BJ (cell line): ENCODE results near the gene ARHGAP23. TPM values are rescaled to one million over a fixed set of nuclear protein-coding genes. Genes with fewer than 3 reads are reported as not detected.
"Not testable (repeated sequence)": the region's sequence is repeated elsewhere in the genome, so short reads cannot be mapped to it uniquely, and the experiment has no call there.

Source experiments
- CTCF ChIA-PET: fragments of 350-600 bp; formaldehyde crosslinking; extraction: SDS; loops from one replicate; lab custom pipeline; 2021; ENCODE audit warnings: antibody characterized with exemption, inconsistent platforms; lab: Yijun Ruan, JAX
- POLR2A ChIA-PET: fragments of 300-600 bp; sonication (Branson Sonifier 250); formaldehyde crosslinking; extraction: SDS; loops from one replicate; lab custom pipeline; 2021; ENCODE audit warnings: antibody characterized with exemption; lab: Charles Lee
- DNase-seq: peaks from one replicate; pipeline ENCODE4 v3.0.0-alpha.2; 2011; ENCODE audit warnings: low read depth
- H3K27me3 ChIP-seq: 2 replicates; pipeline ENCODE4 v1.6.0; 2011; ENCODE audit warnings: low read length; ENCODE audit not compliant: control insufficient read depth, insufficient read depth
- H3K36me3 ChIP-seq: 2 replicates; pipeline ENCODE4 v1.5.1; 2011; ENCODE audit warnings: low read length; ENCODE audit not compliant: control insufficient read depth, insufficient read depth
- H3K4me3 ChIP-seq: 2 replicates; pipeline ENCODE4 v1.5.1; 2011; ENCODE audit warnings: low read depth, mild to moderate bottlenecking, control low read depth, low read length
- polyA plus RNA-seq: library from polyadenylated mRNA; depleted of rRNA; stranded (reverse); fragments of >200 nt; gene quantifications from 2 replicates; pipeline ENCODE4 v1.2.3, GENCODE V29; 2011
- TF ChIP-seq, protein P1 (sequence below): IDR thresholded peaks from 2 replicates; pipeline ENCODE4 v1.5.1; 2011; ENCODE audit warnings: low read depth, mild to moderate bottlenecking, control low read depth, inconsistent platforms, low read length, moderate library complexity; ENCODE audit not compliant: insufficient read depth

Gene ARHGAP23
- polyA plus RNA-seq, 1 experiment = 17.2 TPM

- Histone ChIP-seq H3K4me3 (no peak overlapping the region), H3K27me3 (no peaks in the 10 kb centered on the region), H3K36me3 (peaks cover 19% of the 10 kb centered on the region)
- TF ChIP-seq, protein P1, sequence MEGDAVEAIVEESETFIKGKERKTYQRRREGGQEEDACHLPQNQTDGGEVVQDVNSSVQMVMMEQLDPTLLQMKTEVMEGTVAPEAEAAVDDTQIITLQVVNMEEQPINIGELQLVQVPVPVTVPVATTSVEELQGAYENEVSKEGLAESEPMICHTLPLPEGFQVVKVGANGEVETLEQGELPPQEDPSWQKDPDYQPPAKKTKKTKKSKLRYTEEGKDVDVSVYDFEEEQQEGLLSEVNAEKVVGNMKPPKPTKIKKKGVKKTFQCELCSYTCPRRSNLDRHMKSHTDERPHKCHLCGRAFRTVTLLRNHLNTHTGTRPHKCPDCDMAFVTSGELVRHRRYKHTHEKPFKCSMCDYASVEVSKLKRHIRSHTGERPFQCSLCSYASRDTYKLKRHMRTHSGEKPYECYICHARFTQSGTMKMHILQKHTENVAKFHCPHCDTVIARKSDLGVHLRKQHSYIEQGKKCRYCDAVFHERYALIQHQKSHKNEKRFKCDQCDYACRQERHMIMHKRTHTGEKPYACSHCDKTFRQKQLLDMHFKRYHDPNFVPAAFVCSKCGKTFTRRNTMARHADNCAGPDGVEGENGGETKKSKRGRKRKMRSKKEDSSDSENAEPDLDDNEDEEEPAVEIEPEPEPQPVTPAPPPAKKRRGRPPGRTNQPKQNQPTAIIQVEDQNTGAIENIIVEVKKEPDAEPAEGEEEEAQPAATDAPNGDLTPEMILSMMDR = no peak
- DNase-seq = no peak
- POLR2A ChIA-PET = no interaction called here
- CTCF ChIA-PET = interaction anchor here (0.8 to 5.9 kb wide), 7 partner anchors 26 to 183 kb away, joined by 3 to 26 read pairs (median 5); no protein-coding TSS in a partner anchor
These were observed 56.8 kb downstream of the ARHGAP23 start for GRCh38 chr17:38485146-38485468.

DNA sequence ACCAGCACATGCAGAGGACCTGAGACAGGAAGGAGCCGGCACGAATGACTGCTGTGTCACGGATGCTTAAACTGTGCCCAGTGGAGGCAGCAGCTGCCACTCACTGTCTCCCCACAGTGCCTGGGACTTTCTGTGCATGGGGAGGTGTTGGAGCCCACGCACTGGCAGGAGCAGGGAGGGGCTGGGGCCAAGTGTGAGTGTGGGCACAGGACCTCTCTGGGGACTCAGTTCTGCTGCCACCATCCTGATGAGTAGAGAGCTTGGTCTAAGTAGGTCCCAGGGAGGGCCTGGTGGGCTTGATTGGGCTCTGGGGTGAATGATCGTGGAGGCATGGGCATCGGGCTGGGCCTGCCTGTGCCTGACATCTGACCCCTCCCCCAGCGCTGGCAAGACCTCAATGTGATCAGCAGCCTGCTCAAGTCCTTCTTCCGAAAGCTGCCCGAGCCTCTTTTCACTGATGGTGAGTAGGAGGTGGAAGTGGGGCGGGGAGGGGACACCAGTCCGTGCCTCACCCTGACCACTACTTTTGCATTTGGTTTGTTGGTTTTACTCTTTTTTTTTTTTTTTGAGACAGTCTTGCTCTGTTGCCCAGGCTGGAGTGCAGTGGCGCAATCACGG lies 57.5 kb downstream of the ARHGAP23 start:
- H3K36me3 ChIP-seq = peaks cover 22% of the 10 kb centered on the region
- H3K27me3 ChIP-seq, POLR2A ChIA-PET, DNase-seq, H3K4me3 ChIP-seq: not testable (repeated sequence)
- CTCF ChIA-PET = interaction anchor here (0.8 to 5.9 kb wide), 7 partner anchors 27 to 182 kb away, joined by 3 to 26 read pairs (median 5); no protein-coding TSS in a partner anchor

DNA sequence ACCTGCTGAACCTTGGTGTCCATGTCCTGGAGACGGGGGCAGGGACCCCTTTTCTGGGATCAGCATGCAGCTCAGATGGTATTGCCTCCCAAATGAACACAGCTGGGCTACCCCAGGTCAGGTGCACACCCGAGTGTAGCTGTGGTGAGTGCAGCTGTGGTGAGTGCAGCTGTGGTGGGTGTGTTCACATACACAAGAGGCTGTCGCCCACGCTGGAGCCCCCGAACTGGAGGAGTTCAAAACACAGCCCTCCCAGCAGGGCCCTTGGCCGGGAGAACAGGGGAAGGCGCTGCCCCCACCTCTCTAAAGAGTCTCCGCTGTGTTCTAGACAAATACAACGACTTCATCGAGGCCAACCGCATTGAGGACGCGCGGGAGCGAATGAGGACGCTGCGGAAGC lies 61.5 kb downstream of the ARHGAP23 start:
- DNase-seq, H3K4me3 ChIP-seq, H3K27me3 ChIP-seq, POLR2A ChIA-PET: not testable (repeated sequence)
- CTCF ChIA-PET = interaction anchor here (1.2 to 2.3 kb wide), 4 partner anchors 19 to 177 kb away, joined by 3 to 9 read pairs (median 4); no protein-coding TSS in a partner anchor
- peaks cover 38% of the 10 kb centered on the region for H3K36me3 ChIP-seq

- H3K27me3 ChIP-seq, POLR2A ChIA-PET, DNase-seq, H3K4me3 ChIP-seq: not testable (repeated sequence)
- CTCF ChIA-PET = interaction anchor here (0.6 to 2.6 kb wide), 8 partner anchors 11 to 178 kb away, joined by 3 to 11 read pairs (median 3); partner anchors contain the start of gene ARHGAP23
- H3K36me3 ChIP-seq = peaks cover 35% of the 10 kb centered on the region
These were observed 63.2 kb downstream of the ARHGAP23 start for GRCh38 chr17:38491346-38492066.

GRCh38 chr17:38492067-38493040 lies 64.1 kb downstream of the ARHGAP23 start:
- POLR2A ChIA-PET, DNase-seq, H3K27me3 ChIP-seq, H3K4me3 ChIP-seq: not testable (repeated sequence)
- TF ChIP-seq, protein P1 = peak; percentile 78
- peaks cover 36% of the 10 kb centered on the region for H3K36me3 ChIP-seq
- CTCF ChIA-PET = interaction anchor here (0.7 to 2.6 kb wide), 12 partner anchors 10 to 176 kb away, joined by 3 to 11 read pairs (median 4); partner anchors contain the start of gene ARHGAP23

DNA sequence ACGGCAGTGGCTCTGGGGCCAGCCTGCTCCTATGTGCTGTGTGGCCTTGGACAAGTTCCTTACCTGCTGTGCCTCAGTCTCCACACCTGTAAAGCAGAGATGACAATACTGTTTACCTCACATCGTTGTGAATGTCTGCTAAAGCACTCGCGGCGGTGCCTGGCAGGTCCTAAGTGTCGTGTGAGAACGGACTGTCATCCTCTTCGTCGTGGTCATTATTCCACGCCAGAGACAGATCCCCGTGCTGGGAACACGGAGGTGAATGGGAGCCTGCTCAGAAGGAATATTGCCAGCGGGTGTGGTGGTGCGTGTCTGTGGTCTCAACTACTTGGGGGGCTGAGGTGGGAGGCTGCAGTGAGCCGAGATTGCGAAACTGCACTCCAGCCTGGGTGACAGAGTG lies 65.9 kb downstream of the ARHGAP23 start:
- peaks cover 49% of the 10 kb centered on the region for H3K36me3 ChIP-seq
- DNase-seq, H3K27me3 ChIP-seq, POLR2A ChIA-PET, H3K4me3 ChIP-seq: not testable (repeated sequence)
- CTCF ChIA-PET = interaction anchor here (1.4 kb wide), 1 partner anchor 169 kb away, joined by 4 read pairs; no protein-coding TSS in a partner anchor

GRCh38 chr17:38497656-38498055 lies 69.4 kb downstream of the ARHGAP23 start:
- H3K4me3 ChIP-seq, POLR2A ChIA-PET, DNase-seq, H3K27me3 ChIP-seq: not testable (repeated sequence)
- CTCF ChIA-PET = interaction anchor here (1.8 kb wide), 1 partner anchor 74 kb away, joined by 5 read pairs; no protein-coding TSS in a partner anchor
- peaks cover 29% of the 10 kb centered on the region for H3K36me3 ChIP-seq
